ENCODE data around the gene ELP1. TPM values are rescaled to one million over a fixed set of nuclear protein-coding genes. Genes with fewer than 3 reads are reported as not detected.
"Not testable (repeated sequence)": the region's sequence is repeated elsewhere in the genome, so short reads cannot be mapped to it uniquely, and the experiment has no call there.

Gene ELP1
- total RNA-seq, 1 donor from 2014 or later, result 37.1 TPM

DNA sequence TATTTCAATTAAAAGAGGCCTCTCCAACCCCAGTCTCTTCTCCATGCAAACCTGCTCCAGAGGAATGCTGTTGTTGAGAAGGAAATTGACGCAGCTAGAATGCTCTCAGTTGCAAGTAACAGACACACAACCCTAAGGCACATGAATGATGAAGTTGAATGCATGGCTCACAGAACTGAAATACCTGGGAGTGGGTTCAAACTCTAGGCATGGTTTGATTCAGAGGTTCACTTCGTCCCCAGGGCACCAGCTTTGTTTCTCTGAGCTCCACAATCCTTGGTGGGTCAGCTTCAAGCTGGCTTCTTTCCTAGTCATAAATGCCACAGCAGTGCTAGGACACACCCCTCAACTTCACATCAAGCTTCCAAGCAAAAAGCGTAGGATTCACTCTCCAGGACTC, 82.8 kb downstream of the ELP1 start:
- no peak for DNase-seq

DNA sequence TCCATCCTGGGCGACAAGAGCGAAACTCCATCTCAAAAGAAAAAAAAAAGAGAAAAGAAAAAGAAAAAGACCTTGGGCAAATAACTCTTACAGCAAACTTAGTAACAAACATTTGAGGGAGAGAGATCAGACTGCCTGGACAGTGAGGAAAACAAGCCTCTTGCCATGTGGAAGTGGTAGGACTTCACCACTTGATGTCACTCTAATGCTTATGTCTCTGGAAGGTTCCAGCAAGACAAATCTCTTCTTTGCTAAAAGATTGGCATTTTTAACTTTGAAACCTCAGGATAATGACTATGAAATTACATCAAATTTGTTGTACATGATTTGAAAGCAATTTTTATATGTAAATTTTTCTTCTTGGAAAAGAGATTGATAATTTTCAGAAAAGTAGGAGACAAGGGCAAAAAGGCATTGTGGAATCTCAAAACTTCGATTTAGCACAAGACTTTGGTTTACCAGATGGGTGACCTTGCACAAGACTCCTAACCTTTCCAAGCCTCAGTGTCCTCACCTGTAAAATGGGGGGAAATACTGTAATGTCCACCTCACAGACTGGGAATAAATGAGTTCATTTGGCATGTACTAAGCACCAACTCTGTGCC, 83.5 kb downstream of the ELP1 start:
- DNase-seq, result peak; percentile 65

DNA sequence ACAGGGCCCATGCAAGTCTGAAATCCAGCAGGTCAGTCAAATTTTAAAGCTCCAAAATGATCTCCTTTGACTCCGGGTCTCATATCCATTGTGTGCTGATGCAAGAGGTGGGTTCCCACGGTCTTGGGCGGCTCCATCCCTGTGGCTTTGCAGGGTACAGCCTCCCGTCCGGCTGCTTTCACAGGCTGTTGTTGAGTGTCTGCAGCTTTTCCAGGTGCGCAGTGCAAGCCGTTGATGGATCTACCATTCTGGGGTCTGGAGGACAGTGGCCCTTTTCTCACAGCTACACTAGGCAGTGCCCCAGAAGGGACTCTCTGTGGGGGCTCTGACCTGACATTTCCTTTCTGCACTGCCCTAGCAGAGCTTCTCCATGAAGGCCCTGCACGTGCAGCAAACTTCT, 85.6 kb downstream of the ELP1 start:
- DNase-seq, result not testable (repeated sequence)

DNA sequence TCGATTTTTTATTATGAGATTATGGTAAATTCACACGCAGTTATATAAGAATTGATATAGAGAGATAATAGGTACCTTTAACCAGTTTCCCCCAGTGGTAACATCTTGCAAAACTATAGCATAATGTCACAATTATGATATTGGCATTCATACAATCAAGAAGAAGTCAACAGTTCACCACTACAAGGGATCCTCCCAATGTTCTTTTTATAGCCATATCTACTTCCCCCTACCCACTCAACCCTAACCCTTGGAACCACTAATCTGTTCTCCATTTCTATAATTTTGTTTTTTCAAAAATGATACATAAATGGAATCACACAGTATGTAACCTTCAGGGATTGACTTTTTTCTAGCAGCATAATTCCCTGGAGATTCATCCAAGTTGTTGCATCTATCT, 88.0 kb downstream of the ELP1 start:
- DNase-seq, result no peak

DNA sequence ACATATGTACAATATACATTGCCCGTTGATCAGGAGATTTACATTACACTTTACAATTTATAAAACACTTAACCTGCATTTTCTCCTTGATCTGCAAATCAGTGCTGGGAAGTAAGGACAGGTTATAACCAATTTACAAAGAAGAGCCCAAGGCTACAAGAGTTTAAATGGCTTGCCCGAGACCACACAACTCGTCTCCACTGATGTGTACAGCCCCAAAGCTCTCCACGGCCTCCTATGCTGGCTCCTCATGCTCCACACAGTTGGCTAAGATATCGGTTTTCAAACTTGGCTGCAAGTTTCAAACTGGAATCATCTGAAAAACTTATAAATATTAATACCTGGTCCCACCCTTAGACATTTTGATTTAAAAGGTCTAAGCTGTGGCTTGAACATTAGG, 88.4 kb downstream of the ELP1 start:
- DNase-seq, result no peak

DNA sequence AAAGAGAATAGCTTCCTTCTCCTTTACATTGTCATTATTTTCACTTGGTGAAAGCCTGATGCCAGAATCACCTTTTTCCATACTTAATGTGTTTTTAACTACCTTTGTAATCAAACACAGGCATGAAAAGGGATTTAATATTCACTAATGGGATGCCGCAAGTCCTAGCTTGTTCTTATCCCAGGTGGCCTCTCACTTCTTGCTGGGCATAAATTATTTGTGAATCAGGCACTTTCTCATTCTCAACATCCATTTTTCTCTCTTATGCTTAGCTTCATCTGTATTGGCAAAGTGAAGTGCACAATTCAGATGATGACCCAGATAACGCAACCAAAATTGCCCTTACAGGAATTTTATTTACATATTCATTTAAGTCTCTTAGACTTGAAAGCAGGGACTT, 89.1 kb downstream of the ELP1 start:
- DNase-seq, result no peak

DNA sequence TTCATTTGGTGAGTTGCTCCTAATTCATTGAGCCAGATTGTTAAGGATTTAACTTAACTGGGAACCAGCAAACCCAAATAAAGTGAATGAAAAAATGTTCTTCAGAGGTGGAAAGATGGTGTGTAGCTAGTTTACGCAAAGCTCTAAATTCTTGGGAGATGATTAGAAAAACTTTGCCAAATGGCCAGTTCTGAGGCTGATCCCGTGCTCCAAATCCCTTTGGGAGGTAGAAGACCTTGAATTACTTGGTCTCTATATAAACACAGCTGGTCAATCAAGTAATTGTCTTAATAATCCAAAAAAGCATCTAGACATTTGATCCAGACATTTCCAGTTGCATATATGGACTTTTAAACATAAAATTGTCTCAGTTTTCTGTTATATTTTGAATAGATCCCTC, 89.5 kb downstream of the ELP1 start:
- DNase-seq, result no peak

DNA sequence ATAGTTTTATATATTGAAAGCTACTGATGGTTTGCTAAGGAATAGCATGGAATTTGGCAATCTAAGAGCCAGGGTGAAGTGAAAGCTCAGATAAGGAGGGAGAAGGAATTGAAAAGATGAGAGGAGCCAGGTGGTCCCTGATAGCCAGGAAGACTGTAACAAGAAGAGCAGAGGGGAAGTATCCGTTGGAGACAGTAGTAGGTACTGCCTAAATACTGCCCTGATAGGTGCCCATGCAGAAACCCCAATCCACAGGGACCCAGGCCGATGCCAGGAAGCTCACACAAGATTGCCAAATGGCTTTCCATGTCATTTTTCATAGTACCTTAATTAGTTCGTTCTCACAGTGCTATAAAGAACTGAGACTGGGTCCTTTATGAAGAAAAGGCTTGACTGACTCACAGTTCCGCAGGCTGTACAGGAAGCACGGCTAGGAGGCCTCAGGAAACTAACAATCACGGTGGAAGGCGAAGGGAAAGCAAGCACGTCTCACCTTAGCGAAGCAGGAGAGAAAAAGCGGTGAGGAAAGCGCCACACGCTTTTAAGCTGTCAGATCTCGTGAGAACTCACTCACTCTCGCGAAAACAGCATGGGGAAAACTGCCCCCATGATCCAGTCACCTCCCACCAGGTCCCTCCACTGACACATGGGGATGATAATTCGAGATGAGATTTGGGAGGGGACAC, 91.2 kb downstream of the ELP1 start:
- DNase-seq, result peak; percentile 81

DNA sequence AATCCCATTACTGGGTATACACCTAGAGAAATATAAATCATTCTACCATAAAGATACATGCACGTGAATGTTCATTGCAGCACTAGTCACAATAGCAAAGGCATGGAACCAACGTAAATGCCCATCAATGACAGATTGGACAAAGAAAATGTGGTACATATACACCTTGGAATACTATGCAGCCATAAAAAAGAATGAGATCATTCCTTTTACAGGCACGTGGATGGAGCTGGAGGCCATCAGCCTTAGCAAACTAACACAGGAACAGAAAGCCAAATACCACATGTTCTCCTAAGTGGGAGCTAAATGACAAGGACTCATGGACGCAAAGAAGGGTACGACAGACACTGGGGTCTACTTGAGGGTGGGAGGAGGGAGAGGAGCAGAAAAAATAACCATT, 94.4 kb downstream of the ELP1 start:
- not testable (repeated sequence) for DNase-seq

DNA sequence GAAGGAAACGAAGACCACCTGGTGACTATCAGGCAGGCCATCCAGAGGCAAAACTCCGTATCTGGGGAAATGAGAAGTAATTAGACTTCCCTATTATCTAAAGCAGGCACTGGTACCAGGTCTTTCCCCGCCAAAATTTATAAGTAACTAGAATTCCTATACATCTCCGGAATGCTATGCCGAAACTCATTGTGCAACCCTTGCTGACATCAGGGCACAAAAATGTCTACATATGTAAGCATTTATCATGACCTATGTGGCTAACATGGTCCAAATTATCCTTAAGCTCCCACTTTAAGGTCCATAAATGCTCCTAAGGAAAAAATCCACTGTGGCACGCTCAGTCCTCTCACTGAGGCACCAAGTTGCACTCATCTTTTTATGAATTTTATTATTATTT, 95.9 kb downstream of the ELP1 start:
- no peak for DNase-seq

DNA sequence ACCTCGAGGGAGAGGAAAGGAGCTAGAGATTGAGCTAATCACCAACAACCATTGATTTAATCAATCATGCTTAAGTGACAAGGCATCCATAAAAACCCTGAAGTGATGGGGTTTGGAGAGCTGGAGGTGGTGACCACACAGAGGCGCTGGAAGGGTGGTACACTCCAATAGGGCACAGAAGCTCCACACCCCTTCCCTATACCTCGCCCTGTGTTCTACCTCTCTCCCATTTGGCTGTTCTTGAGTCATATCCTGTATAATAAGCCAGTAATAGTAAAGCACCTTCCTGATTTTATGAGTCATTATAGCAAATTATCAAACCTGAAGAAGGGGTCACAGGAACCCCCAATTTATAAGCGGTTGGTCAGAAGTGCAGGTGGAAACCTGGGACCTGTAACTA, 96.4 kb downstream of the ELP1 start:
- DNase-seq, result peak; percentile 11

DNA sequence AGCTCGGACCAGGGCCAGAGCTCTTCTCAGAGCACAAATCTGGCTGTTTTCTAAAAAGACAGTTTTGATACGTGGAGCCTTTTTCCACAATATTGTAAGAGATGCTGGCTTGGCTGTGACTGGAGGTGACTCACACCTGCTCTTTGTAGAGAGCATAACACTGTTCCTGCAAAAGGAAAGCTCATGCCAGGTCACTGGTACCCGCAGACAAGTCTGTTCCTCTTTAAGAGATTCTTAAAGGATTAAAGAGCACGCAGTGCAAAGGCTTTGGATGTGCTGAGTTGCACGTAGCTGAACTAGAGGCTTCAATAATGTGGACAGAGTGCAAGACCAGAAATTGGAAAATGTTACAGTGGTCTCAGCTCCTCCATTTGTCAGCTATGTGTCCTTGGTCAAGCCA, 97.1 kb downstream of the ELP1 start:
- DNase-seq, result no peak

DNA sequence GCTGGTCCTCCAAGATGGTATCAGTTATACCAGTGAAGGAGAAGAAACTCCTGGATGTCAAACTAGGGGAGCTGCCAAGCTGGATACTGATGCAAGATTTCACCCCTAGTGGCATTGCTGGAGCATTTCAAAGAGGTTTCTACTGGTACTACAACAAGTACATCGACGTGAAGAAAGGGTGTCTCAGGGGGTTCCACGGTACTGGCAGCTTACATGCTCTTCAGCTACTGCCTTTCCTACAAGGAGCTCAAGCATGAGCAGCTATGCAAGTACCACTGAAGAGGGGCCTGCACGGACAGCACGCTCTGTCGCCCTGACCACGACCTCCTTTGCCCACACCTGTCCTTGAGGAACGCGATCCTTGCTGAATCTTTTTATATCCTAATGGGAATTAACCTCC, 97.6 kb downstream of the ELP1 start:
- no peak for DNase-seq

DNA sequence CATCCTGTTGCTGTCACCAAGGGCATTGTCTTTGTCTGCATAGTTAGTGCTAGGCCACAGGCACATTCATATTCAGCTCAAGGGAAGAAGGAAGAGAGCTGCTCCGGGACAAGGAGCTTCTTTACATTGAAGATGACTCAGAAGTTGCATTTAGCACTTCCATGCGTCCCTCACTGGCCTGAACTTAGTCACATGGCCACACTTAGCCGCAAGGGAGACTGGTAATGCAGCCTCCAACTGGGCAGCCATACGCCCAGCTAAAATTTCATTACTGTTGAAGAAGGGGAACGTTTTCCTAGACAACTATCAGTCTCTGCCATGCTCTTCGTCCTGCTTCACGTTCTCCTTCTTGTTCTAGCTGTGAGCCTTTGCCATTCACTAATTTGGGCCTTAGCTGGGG, 98.1 kb downstream of the ELP1 start:
- DNase-seq, result no peak

DNA sequence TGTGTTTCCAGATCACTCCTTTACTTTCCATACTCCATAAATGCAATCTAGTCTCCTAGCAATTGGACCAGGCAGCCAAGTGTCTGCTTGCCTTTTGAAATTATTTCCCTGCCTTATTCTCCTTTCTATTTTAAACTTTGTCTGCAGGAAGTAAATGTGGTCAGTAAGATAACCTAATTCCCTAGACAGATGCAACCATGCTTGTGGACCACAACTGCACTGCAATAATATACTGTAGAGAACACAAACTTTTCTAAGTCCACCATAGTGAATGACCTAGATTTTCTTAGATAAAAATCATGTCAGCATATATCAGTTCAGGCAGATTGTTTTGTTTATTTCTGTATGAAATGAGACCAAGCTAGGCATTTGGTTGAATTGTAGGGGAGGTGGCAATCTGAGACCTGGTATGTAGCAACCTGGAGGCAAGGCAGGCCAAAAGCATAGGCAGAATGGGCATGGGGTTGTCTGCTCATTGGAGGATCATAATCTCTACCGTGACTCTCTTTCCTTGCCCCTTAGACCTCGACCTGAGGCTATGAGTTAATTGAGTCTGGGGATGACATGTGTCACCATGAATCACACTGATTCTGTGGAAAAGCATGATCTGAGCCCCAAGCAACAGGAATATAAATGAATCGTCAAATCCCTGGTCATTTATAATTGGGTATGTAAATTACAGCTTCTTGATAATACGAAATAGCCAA, 98.8 kb downstream of the ELP1 start:
- DNase-seq, result no peak

DNA sequence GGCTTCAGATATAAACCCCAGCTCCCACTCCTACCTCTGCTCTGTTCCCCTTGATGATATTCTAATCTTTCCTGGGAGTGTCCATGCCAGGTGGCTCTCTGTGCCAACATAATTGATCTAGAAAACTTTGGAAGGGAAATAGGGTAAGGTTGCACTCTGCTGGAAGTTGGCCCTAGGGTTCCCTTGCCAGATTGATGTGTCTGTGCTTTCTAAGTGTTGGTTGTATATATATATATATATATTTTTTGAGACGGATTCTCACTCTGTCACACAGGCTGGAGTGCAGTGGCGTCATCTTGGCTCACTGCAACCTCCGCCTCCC, 101.8 kb downstream of the ELP1 start:
- no peak for DNase-seq

DNA sequence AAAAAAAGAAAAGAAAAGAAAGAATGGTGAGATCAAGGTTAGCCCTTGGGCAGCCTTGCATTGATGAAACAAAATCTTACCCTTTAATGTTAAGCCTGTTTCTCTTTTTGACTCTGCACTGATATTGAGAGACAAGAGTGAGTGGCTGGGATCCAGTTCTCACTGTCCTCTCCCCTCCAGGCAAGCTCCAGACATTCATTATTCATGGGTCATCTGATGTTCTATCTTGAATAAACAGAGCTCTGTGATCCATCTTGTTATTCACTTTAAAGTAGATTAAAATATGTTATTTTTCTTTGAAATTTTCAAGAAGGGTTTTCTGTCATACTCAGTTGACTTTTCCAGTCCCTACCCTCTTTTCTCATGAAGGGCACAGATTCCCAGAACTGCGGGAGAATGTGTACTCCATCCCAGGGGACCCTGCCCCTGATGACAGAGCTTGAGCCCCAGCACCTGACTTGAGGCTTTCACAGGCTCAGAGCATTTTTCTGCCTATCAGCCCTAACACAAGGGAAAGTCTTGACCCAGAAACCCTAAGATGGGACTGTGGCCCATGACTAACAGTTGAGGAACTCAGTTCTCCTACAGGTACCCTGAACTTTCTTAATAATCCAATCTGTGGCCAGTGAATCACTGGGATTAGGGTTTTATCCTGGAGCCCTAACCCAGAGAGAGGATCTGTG, 102.3 kb downstream of the ELP1 start:
- DNase-seq, result no peak

DNA sequence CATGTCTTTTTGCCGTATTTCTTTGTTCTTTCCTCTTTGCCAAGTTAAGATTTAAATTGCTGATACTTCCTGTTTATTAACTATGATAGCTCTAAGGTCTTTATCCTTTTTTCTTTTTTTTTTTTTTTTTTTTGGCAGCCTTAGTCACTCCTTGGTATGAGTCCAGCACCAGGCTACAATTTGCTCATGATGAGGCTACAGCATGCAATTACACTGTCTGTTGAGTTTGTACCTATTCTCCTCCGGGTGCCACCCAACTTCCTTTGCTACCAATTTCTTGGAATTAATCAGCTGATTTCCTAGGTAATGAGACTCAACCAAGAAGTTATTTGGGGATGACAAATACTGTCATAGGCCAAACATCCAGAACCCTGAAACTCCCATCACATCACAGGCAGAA, 103.7 kb downstream of the ELP1 start:
- no peak for DNase-seq

DNA sequence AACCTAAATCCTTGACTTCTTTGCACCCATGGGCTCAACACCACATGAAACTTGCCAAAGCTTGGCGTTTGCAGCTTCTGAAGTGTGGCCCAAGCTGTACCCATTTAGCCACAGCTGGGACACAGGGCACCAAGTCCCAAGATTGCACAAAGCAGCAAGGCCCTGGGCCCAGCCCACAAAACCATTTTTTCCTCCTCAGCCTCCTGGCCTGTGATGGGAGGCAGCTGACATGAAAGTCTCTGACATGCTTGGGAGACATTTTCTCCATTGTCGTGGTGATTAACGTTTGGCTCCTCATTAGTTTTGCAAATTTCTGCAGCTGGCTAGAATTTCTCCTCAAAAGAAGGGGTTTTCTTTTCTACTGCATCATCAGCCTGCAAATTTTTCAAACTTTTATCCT, 110.1 kb downstream of the ELP1 start:
- DNase-seq, result no peak

All from dermis blood vessel endothelial cell (primary cell).